IPS-11a (cell line): ENCODE data around the gene CCDC70.
"Not testable (repeated sequence)": the region's sequence is repeated elsewhere in the genome, so short reads cannot be mapped to it uniquely, and the experiment has no call there.

Experiments used
- H3K4me3 ChIP-seq: one replicate; pipeline ENCODE4 v1.5.1; 2013; ENCODE audit warnings: low read depth, low read length, control low read depth

Gene CCDC70

DNA sequence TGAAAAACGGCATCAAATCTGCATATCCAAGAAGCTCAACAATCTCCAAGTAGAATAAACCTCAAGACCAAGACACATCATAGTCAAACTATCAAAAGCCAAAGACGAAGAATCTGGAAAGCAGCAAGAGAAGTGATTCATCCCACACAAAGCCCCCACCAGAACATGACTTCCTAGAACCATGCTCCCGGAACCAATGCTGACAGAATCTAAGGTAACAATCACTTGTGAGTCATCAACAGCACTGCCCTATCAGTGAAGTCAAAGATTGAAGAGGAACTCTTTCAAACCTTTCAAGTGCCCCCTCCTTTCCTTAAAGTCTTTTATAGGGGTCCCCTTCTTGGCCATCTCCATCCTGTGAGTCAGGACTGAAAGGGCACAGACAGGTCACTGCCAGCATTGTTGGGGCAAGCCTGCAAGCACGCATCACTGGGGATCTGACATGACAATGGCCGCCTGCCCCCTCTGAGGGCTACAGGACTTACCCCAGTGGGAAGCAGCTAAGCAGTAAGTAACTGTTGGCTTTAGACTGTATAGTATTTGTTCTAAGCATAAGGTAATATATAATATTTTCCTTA is at the start of gene CCDC70:
CCDC70 (plus strand) TSS at position 247 of the 578 bp plus-strand sequence. CDS start 3,443 bp downstream, outside the sequence.
- no peak within 1 kb of the TSS for H3K4me3 ChIP-seq

DNA sequence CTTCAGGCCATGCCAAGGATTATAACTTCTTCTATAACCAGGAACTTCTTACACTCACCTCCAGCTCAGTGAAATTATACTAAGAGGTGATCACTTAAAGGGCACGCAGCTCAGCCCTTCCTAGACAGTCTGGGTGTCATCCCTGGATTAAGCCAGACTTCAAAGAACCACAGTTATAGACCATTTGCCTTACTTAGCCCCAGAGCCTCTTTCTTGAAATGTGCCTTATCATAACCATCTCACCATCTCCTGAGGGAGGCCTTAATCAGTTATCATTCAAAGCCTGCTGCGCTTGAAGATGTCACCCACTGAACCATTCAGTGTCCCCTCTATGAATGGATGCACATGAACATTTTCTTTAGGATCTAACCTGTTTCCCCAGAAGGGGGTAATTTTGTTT is 47.7 kb upstream of the CCDC70 start:
- no peak overlapping the region for H3K4me3 ChIP-seq

- H3K4me3 ChIP-seq = no peak overlapping the region
These were observed 46.7 kb upstream of the CCDC70 start for GRCh38 chr13:51814825-51815650.

GRCh38 chr13:51815848-51816247 is 45.9 kb upstream of the CCDC70 start:
- H3K4me3 ChIP-seq = no peak overlapping the region

- H3K4me3 ChIP-seq = no peak overlapping the region
These were observed 45.0 kb upstream of the CCDC70 start for GRCh38 chr13:51816604-51817249.

GRCh38 chr13:51817717-51818116 is 44.1 kb upstream of the CCDC70 start:
- no peak overlapping the region for H3K4me3 ChIP-seq

DNA sequence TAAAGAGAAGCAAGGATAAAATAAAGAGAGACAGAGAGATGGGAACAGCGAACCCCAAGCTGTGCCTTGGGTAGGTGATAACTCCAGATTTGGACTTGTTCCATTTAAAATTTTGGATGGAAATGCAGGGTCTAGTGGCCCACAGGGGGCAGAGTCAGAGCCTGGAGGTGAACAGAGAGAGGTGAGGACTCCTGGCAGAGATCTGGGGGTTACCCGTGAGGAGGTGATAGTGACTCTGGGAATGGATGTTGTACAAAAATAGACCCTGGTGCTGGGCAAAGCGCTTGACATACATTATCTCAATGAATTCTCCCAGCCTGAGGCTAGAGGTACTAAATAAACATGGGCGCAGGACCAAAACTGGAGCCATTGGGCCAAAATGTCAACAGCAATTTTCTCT is 43.5 kb upstream of the CCDC70 start:
- H3K4me3 ChIP-seq = no peak overlapping the region

DNA sequence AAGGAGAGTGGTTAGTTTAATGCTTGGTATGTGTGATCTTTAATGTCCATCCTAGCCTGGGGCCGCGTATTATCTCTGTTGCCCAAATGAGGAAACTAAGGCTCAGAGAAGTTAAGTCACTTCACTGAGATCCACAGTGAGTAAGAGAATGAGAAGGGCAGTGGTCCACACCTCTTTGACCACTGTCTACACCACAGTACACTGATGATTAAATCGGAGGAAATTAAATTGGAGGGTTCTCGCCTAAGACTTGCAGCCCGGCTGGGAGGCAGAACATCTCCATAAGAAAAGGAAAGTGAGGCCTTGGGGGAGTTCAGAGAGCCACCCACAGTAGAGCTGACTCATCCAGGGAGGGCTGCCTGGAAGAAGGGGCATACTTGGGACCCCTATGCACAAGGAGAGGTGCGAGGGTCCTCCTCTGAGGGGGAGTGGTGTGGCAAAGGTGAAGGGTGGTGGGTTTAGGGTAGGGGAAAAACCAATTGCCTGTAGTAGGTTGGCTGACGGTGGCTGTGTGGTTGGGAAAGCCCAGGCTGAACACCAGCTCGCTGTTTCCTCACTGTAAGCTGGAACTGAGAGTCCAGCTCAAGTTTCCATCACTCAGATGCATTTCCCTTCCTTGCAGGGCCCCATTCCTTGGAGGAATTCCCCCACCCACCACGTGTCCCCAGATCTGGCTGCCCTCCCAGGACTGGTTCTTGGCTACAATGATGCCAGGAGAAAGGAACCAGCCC is 42.8 kb upstream of the CCDC70 start:
- no peak overlapping the region for H3K4me3 ChIP-seq

- no peak overlapping the region for H3K4me3 ChIP-seq
These were observed 42.2 kb upstream of the CCDC70 start for GRCh38 chr13:51819544-51819943.

DNA sequence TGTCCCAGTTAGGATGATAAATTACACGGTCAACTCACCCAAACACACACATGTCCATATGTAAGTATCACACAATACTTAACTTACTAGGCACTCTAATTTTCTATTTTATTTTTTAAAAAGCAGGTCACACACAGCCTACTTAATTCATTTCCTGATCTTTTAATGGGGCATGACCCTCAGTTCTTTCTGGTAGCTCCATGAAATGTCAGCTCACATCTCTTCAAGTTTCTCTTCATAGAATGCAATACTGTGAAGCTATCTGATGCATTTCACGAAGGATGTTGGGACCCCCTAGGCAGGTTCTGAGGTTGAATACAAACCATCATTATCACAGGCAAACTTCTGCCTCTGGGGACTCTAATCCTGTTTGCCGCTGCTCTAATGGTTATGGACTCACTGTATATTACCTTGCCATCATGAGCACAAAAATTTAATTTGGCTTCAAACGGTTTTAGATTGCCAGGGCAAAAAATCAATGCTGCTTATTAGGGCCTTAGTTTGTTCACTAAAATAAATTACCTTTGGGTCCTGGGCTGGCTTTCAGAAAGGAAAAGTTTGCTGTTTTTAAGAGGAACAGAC is 41.7 kb upstream of the CCDC70 start:
- no peak overlapping the region for H3K4me3 ChIP-seq

GRCh38 chr13:51821606-51822005 is 40.2 kb upstream of the CCDC70 start:
- no peak overlapping the region for H3K4me3 ChIP-seq

DNA sequence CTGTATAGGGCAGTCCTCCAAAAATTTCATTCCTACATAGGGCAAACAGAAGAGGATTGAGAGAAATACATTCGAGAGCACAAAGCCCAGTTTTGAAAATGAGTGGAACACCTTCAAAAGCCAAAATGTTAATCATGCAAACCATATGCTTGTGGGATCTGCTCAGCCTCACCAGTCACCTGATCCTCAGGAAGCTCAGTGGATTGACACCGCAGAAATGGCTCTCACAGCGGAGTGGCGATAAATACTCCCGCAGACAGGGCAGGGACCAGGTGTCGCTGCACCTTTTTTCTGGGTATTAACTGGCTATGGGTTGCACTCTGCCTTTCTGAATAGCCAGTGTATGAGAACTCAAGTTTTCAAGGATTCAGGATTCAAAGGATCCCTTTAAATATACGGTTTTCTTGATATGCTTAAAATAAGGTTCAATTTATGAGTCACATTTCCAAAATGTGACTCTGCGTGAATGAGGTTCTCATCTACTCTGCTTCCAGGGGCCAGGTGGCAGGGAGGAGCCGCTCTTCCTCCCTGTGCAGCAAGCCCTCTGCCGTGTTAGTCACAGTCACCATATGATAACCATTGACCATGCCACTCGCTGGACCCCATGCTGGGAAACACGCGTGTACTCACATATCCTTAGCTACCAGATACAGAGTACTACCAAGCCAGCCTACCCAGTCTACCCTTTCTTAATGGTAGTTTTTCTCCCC is 39.5 kb upstream of the CCDC70 start:
- no peak overlapping the region for H3K4me3 ChIP-seq

GRCh38 chr13:51823359-51823758 is 38.4 kb upstream of the CCDC70 start:
- H3K4me3 ChIP-seq = no peak overlapping the region

DNA sequence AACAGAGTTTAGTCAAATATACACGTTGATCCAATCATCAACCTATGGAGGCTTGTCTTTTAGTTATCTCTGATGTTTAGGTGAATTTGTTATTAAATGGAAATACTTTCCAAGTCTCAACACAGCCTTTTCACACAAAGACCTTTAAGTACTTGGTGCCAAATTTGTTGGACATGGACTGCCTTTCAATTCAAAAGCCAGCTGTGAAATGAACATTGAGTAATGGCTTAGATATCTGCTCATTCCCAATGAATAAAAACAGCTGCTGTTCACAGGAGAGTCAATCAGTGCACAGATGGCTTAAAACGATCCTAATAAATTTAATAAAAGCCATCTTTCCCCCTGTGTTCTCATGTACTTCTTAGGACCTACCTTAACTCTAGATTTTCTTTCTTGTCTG is 37.9 kb upstream of the CCDC70 start:
- H3K4me3 ChIP-seq = no peak overlapping the region

- H3K4me3 ChIP-seq = not testable (repeated sequence)
These were observed 37.1 kb upstream of the CCDC70 start for GRCh38 chr13:51824712-51825111.

- H3K4me3 ChIP-seq = no peak overlapping the region
These were observed 36.6 kb upstream of the CCDC70 start for GRCh38 chr13:51825165-51825592.

- H3K4me3 ChIP-seq = no peak overlapping the region
These were observed 36.0 kb upstream of the CCDC70 start for GRCh38 chr13:51825681-51826254.

DNA sequence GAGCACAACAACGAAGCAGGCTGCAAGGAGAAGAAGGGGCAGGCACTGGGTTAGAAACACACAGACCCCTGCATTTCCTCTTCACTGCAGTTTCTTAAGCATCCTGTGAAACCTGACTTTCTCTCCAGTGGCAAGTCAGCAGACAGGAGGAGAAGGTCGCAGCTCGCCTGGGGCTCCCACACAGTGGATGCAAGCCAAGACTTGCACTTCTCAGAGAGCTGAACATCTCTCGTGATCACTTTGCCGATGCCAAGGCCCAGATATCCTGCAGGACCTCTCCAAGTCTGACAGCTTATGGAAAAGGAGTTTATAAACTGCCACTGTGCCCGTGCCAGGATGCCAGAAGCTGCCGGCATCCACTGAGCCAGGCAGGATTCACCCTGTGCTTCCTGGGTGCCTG is 35.2 kb upstream of the CCDC70 start:
- H3K4me3 ChIP-seq = no peak overlapping the region

DNA sequence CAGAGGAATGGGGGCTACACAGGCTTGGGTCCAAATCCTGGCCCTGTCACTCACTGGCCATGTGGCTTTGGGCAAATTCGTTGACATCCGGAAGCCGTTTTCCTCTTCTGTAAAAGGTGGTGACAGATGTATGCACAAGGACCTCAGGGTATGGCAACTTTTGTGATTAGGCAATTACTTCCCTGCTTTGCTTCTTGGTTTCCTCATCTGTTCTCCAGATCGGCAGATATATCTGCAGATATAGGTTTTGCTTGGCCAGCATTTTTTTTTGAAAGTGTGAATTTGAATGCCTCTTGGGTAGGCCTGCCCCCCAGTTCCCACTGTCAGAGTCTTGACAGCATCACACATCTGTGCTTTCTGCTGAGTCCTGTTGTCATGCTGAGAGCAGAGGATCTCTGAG is 34.5 kb upstream of the CCDC70 start:
- no peak overlapping the region for H3K4me3 ChIP-seq
